Memory B cell (primary cell): Measurements from ENCODE around the gene GJB3.
"Not testable (repeated sequence)": the region's sequence is repeated elsewhere in the genome, so short reads cannot be mapped to it uniquely, and the experiment has no call there.

ENCODE experiments used
- ATAC-seq: fragments of 150-1000 bp; cut with Tn5 transposase; 2 replicates; pipeline ENCODE4 v1.10.0; 2021; ENCODE audit warnings: low read depth, mild to moderate bottlenecking, moderate library complexity
- DNase-seq, 2 donors: peaks; one replicate each; pipeline ENCODE4 v3.0.0; 2022; ENCODE audit warnings: low spot score in 2 of 2
- H3K27ac Mint-ChIP-seq: one replicate; pipeline ENCODE4 v1.8.0; 2022; ENCODE audit warnings: mild to moderate bottlenecking, moderate library complexity, mixed read lengths
- H3K27me3 Mint-ChIP-seq: one replicate; pipeline ENCODE4 v1.8.0; 2022; ENCODE audit warnings: mixed read lengths
- H3K36me3 Mint-ChIP-seq: one replicate; pipeline ENCODE4 v1.8.0; 2022; ENCODE audit warnings: mild to moderate bottlenecking, mixed read lengths
- H3K4me1 Mint-ChIP-seq: one replicate; pipeline ENCODE4 v1.8.0; 2022; ENCODE audit warnings: mixed read lengths
- H3K4me3 Mint-ChIP-seq: one replicate; pipeline ENCODE4 v1.8.0; 2022; ENCODE audit warnings: mild to moderate bottlenecking, moderate library complexity, mixed read lengths
- H3K9me3 Mint-ChIP-seq: one replicate; pipeline ENCODE4 v1.8.0; 2022; ENCODE audit warnings: mixed read lengths

Gene GJB3

DNA sequence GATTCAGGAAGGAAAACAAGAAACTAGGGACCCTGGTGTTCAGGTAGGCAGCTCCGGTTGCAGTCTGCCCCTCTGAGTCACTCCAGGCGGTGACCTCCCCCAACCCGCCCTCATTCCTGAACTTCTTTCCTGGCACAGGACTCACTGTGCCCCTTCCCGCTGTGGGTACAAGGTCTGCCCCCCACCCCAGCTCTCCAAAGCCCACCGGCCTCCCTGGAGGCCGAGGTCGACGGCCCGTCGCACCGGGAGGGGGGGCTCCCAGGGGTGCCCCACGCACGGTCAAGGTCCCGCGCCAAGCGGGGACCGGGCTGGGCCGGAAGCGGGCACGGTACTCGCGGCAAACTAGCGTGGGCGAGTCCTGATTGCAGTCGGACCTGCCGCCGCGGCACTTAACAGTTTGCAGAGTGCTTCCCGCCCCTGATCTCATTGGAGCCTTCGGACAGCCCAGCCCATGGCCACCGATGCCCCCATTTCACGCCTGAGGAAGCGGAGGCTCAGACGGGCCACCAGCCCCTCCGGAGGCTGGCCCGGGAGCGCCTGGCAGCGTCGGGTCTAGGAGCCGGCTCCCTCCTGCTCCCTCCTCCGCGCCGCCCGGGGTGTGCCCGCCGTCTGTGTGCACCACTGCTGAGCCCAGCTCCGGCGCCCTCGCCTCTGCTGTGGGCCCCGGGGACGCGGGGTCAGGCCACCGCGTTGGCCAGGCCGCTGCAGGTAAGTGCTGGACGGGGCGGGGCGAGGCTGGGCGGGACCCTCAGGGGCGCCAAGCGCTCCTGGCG, at the start of gene GJB3:
Gene GJB3, plus strand, starts transcription at position 144 of the 773 bp plus-strand sequence. CDS start 3,549 bp downstream, outside the sequence.
- H3K9me3 Mint-ChIP-seq, result no peaks in the 10 kb centered on the region
- ATAC-seq (no peak), DNase-seq (no peak)
- H3K27me3 Mint-ChIP-seq, result peaks cover 24% of the 10 kb centered on the region
- no peak within 1 kb of the TSS for H3K27ac Mint-ChIP-seq
- H3K4me3 Mint-ChIP-seq, result no peak within 1 kb of the TSS
- peaks cover 2% of the 10 kb centered on the region for H3K36me3 Mint-ChIP-seq
- H3K4me1 Mint-ChIP-seq, result peaks cover 2% of the 10 kb centered on the region

DNA sequence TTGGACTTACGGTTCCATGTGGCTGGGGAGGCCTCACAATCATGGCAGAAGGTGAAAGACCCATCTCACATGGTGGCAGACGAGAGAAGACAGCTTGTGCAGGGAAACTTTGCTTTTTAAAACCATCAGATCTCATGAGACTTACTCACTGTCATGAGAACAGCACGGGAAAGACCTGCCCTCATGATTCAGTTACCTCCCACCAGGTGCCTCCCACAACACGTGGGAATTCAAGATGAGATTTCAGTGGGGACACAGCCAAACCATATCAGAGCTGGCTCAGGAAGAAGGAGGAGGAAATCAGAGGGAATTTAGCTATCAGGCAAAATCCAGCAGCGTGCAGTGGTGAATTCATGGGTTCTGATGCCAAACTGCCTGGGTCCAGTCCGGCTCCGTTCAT, 48.2 kb upstream of the GJB3 start:
- ATAC-seq, DNase-seq, H3K36me3 Mint-ChIP-seq, H3K4me1 Mint-ChIP-seq, H3K27ac Mint-ChIP-seq, H3K9me3 Mint-ChIP-seq, H3K4me3 Mint-ChIP-seq: not testable (repeated sequence)
- peaks cover 14% of the 10 kb centered on the region for H3K27me3 Mint-ChIP-seq

DNA sequence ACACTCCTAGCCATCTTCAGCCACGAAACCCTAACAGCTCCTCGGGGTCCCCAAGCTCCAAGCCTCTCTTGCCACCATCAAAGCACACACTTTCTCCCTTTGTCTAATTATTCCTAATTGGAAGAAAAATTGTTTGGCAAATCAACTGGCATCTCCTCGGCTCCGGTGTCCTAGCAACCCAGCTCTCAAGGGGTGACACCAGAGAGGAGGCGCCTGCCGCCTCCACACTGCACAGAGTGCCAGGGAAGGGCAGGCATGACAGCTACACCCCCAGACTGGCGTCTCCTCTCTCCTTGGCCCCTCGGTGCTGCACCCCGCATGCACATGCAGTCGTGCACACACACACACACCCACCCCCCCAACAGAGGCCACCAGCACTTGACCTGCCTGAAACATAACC, 44.3 kb upstream of the GJB3 start:
- Mint-ChIP-seq H3K36me3 (no peaks in the 10 kb centered on the region), H3K27me3 (peaks cover 4% of the 10 kb centered on the region), H3K27ac (no peak overlapping the region), H3K9me3 (no peaks in the 10 kb centered on the region), H3K4me3 (no peak overlapping the region), H3K4me1 (no peaks in the 10 kb centered on the region)
- ATAC-seq, result no peak
- DNase-seq, result no peak

DNA sequence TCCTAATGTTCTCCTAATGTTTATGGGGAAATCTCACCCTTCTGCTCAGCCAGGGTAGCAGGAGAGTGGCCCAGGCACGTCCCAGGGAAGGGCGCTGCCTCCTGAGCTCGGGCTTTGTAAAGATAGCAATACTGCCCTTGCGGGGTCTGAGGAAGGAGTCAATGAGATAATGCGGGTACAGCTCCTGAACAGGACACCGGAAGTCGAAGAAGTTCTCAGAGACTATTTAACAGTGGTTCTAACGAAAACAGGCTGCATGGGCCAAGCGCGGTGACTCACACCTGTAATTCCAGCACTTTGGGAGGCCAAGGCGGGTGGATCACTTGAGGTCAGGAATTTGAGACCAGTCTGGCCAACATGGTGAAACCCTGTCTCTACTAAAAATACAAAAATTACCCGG, 43.8 kb upstream of the GJB3 start:
- not testable (repeated sequence) for H3K9me3 Mint-ChIP-seq, H3K27me3 Mint-ChIP-seq, ATAC-seq, H3K4me1 Mint-ChIP-seq, H3K4me3 Mint-ChIP-seq, DNase-seq, H3K27ac Mint-ChIP-seq, H3K36me3 Mint-ChIP-seq

DNA sequence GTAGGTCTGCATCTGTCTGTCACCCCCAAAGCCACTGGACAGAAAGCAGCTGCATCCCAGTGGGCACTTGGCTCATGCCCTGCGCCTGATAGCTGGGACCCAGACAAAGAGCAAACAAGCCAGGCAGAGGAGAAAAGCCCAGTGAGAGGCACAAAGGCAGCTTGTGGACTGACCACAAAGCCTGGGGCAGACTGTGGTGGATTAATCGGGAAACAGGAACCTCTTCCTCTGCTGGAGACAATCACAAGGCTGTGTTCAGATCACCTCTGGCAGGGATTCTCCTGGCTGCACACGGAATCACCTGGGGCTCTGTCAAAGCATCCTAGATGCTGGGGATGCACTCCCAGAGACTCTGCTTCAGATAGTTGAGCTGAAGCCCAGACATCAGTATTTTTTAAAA, 41.4 kb upstream of the GJB3 start:
- Mint-ChIP-seq H3K4me1 (no peaks in the 10 kb centered on the region), H3K36me3 (no peaks in the 10 kb centered on the region), H3K4me3 (no peak overlapping the region), H3K27me3 (peaks cover 2% of the 10 kb centered on the region), H3K27ac (no peak overlapping the region), H3K9me3 (no peaks in the 10 kb centered on the region)
- ATAC-seq (no peak), DNase-seq (no peak)

DNA sequence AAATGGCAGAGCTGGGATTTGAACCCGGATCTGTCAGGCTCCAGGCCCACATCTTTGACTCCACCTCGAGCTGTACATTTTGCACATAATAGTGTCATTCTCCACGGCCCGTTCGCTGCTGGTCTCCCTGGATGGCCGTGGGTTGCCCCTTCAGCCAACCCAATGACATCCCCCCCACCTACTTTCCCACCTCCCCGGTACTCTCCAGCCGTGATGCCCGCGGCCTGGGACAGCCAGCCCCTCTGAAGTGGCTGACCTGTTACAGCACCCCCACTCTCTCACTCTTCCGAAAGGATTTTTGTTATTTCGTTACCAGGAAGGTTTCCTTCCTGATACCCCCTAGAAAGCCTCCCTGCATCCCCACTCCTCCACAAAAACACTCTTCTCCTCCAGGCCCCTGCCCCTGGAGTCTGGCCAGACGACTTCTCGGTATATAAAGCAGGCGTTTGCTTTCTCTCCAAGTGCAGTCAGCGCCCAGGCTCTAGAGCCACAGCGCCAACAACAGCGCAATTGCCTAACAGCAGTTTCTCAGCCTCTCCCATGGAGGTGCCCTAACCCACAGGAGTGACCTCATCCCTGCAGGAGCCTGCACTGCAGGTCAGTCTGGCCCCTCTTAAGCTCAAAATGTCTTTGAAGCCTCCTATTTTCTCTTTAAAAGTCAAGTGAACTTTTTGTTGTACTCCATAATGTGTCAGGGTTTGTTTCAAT, 40.7 kb upstream of the GJB3 start:
- ATAC-seq (no peak), DNase-seq (no peak)
- Mint-ChIP-seq H3K36me3 (no peaks in the 10 kb centered on the region), H3K9me3 (no peaks in the 10 kb centered on the region), H3K4me3 (no peak overlapping the region), H3K27me3 (peaks cover 2% of the 10 kb centered on the region), H3K4me1 (no peaks in the 10 kb centered on the region), H3K27ac (no peak overlapping the region)

DNA sequence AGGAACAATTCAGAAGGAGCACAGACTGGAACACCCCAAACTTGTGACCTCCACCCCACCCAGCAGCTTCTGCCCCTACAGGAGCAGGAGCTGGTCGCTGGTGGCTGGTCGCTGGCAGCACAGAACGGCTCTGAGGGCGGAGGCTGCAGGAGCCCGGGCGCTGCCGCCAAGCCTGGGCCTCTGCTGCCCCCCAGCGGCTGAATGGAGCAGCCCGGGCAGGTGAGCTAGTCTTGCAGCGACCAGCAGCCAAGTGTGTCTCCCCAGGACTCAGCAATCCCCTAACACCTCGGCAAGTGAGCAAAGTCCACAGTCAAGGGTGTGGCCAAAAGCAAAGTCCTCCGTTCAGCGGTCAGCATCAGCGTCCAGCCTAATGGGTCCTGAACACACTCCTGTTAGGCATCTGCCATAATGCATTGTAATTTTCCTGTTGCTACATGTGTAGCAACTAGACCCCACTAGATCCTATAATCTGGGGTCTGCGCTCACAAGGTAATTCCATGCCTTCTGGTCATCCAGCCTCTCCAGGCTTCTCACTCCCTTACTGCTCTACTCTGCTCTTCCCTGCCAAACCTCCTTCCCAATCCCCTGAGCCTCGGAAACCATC, 38.2 kb upstream of the GJB3 start:
- ATAC-seq, result peak; percentile 91
- peaks cover 5% of the 10 kb centered on the region for H3K27me3 Mint-ChIP-seq
- no peaks in the 10 kb centered on the region for H3K4me1 Mint-ChIP-seq
- H3K36me3 Mint-ChIP-seq, result no peaks in the 10 kb centered on the region
- H3K4me3 Mint-ChIP-seq, result no peak overlapping the region
- no peaks in the 10 kb centered on the region for H3K9me3 Mint-ChIP-seq
- peak; percentile 71 to 80 for DNase-seq
- no peak overlapping the region for H3K27ac Mint-ChIP-seq

DNA sequence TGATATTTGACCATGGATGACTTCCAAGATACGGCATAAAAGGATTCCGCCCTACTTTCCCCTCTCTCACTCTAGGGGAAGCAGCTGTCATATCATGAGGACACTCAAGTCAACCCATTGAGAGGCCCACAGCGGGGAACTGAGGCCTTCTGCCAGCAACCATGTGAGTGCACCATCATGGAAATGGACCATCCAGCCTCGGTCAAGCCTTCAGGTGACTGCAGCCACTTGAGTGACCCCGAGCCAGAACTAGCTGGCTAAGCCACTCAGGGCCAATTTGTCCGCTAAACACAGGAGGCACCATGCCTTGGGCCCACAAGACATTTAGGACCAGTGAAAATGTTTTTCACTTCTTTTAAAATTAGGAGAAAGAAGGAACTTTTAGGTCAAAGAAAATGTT, 37.2 kb upstream of the GJB3 start:
- Mint-ChIP-seq H3K4me1 (no peaks in the 10 kb centered on the region), H3K9me3 (no peaks in the 10 kb centered on the region), H3K27me3 (peaks cover 9% of the 10 kb centered on the region), H3K4me3 (no peak overlapping the region), H3K27ac (no peak overlapping the region), H3K36me3 (no peaks in the 10 kb centered on the region)
- DNase-seq (no peak), ATAC-seq (no peak)

DNA sequence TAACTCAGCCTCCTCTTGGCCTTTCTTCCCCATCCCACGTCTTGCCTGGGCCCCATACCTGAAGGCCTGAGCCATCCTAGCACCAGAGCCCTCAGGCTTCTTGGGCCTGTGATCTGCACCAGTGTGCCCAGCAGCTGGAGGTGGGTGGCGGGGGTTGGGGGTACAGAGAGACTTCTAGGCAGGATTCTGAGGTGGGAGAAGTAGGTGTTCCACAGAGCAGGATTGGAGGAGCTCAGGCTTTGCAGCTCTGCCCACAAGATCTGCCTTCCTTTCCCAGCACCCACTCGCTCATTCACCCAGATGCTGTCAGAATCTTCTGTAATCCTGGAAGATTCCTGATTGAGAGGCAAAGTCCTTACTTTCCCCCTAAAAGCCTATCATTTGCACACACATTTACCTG, 36.2 kb upstream of the GJB3 start:
- Mint-ChIP-seq H3K4me1 (no peaks in the 10 kb centered on the region), H3K9me3 (no peaks in the 10 kb centered on the region), H3K36me3 (no peaks in the 10 kb centered on the region), H3K27me3 (peaks cover 10% of the 10 kb centered on the region), H3K4me3 (no peak overlapping the region), H3K27ac (no peak overlapping the region)
- ATAC-seq, result no peak
- no peak for DNase-seq

DNA sequence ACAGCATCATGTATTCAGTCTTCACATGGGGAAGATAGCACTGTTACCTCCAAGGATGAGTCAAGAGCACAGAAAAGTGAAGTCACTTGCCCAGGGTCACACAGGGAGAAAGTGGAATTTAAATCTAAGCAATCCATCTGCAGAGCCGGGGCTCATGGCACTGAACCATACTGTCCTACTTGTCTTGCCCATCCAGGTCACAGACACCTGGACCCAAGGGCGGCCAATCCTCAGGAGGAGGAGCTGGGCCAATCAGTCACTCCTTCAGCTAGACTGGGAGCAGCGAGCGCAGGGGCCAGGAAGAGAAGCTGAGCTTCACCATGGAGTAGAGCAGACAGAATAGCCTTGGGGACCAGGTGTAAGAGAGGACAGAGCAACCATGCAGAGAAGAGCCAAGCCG, 35.3 kb upstream of the GJB3 start:
- DNase-seq, result no peak
- no peak for ATAC-seq
- Mint-ChIP-seq H3K27ac (no peak overlapping the region), H3K4me1 (no peaks in the 10 kb centered on the region), H3K4me3 (no peak overlapping the region), H3K36me3 (no peaks in the 10 kb centered on the region), H3K27me3 (peaks cover 10% of the 10 kb centered on the region), H3K9me3 (no peaks in the 10 kb centered on the region)

DNA sequence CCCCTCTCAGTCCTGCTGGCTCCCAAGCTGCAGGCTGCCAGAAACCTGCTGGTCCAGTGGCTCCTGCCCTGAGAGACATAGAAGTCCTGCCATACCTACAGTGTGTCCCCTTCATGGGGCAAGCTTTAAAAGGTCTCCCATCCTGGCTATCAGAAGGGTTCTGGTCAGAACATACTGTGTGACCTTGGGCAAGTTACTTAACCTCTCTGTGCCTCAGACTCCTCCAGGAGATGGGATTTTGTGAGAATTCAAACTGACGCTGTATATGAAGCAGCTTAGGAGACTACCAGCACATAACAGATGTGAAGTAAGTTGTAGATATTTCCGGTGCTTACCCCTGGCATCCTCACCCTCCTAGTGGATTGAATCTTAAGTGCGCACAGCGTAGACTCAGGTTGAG, 34.9 kb upstream of the GJB3 start:
- no peak overlapping the region for H3K4me3 Mint-ChIP-seq
- H3K27ac Mint-ChIP-seq, result no peak overlapping the region
- H3K4me1 Mint-ChIP-seq, result no peaks in the 10 kb centered on the region
- H3K27me3 Mint-ChIP-seq, result peaks cover 12% of the 10 kb centered on the region
- H3K36me3 Mint-ChIP-seq, result no peaks in the 10 kb centered on the region
- H3K9me3 Mint-ChIP-seq, result no peaks in the 10 kb centered on the region
- ATAC-seq (no peak), DNase-seq (no peak)

DNA sequence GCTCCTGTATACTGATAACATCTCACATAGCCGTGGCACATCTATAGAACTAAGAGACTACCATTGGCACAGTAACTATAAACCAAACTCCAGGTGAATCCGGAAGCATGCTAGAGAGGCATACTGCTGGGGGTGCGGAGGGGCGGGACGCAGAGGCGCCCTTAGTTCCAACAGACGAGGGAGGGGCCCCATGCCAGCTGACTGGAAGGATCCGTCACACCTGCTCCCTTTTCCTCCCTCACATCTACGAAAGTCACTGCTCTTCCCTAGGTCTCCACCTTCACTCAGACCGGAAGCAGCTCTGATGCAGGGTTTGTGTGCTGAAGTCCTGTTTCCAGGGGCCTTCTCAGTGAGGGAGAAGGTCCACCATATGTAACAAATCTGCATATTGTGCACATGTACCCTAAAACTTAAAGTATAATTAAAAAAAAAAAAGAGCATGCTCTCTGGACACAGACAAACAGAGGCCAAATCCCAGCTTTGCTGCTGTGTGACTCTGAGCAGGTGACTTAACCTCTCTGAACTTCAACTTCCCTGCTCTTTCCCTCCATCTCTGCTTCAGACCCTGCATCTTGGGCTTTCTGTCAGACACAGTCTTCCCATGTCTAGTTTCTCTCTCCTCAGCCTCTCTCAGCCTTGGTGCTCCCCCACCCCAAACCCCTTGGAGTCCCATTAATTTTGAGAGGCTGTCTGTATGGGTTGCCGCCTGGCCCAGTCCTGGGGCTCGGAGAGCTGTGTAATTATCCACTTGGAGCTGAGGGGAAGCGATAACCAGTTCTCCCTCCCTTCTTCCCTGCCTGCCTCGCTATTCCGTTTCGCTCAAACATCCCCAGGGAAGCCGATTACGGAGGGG, 34.0 kb upstream of the GJB3 start:
- no peak overlapping the region for H3K4me3 Mint-ChIP-seq
- no peak overlapping the region for H3K27ac Mint-ChIP-seq
- H3K36me3 Mint-ChIP-seq, result no peaks in the 10 kb centered on the region
- H3K4me1 Mint-ChIP-seq, result no peaks in the 10 kb centered on the region
- H3K27me3 Mint-ChIP-seq, result peaks cover 12% of the 10 kb centered on the region
- no peaks in the 10 kb centered on the region for H3K9me3 Mint-ChIP-seq
- DNase-seq (no peak), ATAC-seq (no peak)

DNA sequence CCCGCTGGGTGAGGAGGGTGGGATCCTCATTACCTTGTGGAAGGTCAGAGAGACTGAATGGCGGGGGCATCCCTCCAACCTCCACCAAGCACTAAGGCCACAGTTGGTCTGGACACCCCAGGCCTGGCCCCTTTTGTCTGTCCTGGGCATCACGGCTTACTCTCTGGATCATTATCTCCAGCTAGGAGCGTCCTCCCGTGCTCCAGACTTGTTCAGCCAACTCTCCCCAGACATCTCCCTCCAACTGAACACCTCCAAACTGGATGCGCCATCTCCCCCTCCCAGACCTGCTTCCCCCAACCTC, 33.4 kb upstream of the GJB3 start:
- ATAC-seq (no peak), DNase-seq (no peak)
- peaks cover 12% of the 10 kb centered on the region for H3K27me3 Mint-ChIP-seq
- no peak overlapping the region for H3K27ac Mint-ChIP-seq
- no peak overlapping the region for H3K4me3 Mint-ChIP-seq
- no peaks in the 10 kb centered on the region for H3K4me1 Mint-ChIP-seq
- H3K36me3 Mint-ChIP-seq, result no peaks in the 10 kb centered on the region
- H3K9me3 Mint-ChIP-seq, result no peaks in the 10 kb centered on the region

DNA sequence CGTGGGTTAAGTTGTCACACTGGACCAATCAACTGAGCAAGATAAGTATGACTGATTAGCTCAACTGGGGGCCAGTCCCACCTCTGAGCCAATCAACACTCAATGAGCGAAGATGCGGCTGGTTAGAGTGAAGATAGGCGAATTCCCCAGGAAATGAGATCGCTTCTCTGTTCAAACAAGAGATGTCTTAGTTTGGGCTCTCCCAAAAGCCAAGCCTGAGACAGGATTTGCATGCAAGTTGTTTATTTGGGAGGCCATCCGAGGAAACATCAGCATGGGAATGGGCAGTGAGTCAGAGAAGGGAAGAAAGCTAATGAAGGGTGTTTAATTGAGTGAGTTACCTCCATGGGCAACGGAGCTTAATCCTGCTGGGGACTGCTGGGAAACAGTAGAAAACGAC, 31.0 kb upstream of the GJB3 start:
- H3K27me3 Mint-ChIP-seq, result peaks cover 16% of the 10 kb centered on the region
- H3K27ac Mint-ChIP-seq, result no peak overlapping the region
- no peaks in the 10 kb centered on the region for H3K4me1 Mint-ChIP-seq
- DNase-seq (no peak), ATAC-seq (no peak)
- H3K4me3 Mint-ChIP-seq, result no peak overlapping the region
- no peaks in the 10 kb centered on the region for H3K36me3 Mint-ChIP-seq
- H3K9me3 Mint-ChIP-seq, result peaks cover 4% of the 10 kb centered on the region
